Activated CD8-positive, alpha-beta memory T cell treated with anti-CD3 and anti-CD28 coated beads for 36 hours (primary cell): ENCODE results near the gene TMTC2. TPM values are rescaled to one million over a fixed set of nuclear protein-coding genes. Genes with fewer than 3 reads are reported as not detected.

Experiments
- CTCF ChIA-PET: fragments of 350-600 bp; sonication (Branson Sonifier 250); formaldehyde crosslinking; loops from one replicate; lab custom pipeline; 2021; ENCODE audit warnings: antibody characterized with exemption; lab: Charles Lee
- POLR2A ChIA-PET: fragments of 350-600 bp; sonication (Branson Sonifier 250); formaldehyde crosslinking; loops from one replicate; lab custom pipeline; 2021; ENCODE audit warnings: antibody characterized with exemption; lab: Charles Lee
- total RNA-seq, 2 experiments: library from RNA; stranded (reverse); gene quantifications; one replicate each; pipeline ENCODE4 v1.2.3, GENCODE V29; 2021

TMTC2 gene
- total RNA-seq, 2 experiments from 2014 or later = 1.9 to 2.2 TPM

DNA sequence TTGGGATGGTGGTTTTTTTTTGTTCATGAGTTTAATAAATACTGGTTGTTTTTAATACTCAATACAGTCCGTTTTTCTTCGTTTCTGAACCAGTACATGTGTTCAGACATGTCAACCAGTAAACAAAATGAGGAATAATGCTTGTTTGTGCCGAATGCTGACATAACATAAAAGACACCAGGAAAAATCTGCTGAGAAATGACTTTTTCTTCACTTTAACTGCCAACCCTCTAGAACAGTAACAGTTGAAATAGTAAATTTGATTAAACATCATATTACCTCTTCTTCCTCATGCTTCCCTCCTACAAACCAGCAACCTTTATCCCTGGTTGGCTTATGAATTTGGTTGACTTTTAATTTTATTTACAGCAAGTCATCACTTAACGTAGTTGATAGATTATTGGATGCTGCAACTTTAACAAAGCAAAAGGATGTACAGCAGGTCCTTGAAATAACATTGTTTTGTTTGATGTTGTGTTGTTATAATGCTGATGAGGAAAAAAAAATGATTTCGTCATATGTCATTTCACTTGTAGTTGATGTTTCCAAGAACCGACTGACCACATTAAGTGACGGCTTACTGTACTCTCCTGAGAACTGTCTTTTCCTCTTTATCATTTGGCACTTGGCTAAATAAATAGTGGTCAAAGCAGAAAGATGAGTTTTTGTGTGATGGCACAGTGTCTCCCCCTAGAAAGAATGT, 340.5 kb downstream of the TMTC2 start:
- ChIA-PET CTCF (no interaction called here), POLR2A (no interaction called here)

DNA sequence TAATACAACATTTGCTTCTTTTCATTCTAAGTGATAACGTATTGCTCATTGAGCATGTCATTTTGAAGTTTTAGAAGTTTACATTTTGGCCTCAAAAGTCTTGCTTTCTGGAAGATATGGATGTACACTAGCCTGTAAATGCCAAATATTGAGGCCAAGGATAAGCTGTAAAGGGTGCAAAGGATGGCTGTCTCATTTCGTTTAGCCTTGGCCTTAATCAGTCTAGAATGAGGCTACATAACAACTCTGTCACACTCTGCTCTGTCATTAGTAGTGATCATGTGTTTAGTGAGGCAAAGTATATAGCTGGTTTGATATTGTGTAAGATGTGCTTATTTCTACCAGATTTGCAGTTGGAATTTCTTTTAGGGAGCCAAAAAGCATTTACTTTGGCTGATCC, 344.5 kb downstream of the TMTC2 start:
- CTCF ChIA-PET = no interaction called here
- POLR2A ChIA-PET = no interaction called here

DNA sequence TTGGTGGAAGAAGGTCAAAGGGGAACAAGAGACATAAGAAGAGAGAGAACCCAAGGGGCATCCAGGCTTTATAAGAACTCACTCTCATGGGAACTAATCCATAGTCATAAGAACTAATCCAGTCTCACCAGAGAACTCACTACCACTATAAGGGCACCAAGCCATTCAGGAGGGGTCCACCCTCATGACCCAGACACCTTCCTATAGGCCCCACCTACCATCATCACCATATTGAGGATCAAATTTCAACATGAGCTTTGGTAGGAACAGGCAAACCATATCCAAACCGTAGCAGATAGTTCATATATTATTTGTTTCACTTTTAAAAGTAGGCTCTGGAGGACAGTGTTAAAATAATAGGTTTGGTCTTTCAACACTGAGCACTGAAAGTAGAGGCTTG, 350.1 kb downstream of the TMTC2 start:
- ChIA-PET POLR2A (no interaction called here), CTCF (no interaction called here)

DNA sequence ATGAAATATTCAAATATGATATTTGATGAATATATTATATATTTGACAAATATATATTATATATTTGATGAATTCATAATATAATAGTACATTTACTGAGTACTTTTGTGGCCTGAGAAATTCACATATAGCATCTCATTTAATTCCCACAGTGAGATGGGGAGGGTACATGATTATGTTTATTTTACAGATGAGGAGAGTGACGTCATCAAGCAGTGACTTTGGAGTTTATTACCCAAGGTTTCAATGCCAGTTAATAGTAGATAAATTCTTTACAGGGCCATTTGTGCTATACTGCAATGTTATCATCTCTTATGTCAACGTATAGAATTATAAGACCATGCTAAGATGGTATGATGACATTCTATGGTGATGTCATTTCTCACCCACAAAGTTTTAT, 352.7 kb downstream of the TMTC2 start:
- POLR2A ChIA-PET = no interaction called here
- CTCF ChIA-PET = interaction anchor here (0.6 to 0.7 kb wide), 2 partner anchors 34 to 1222 kb away, joined by 3 to 5 read pairs; no protein-coding TSS in a partner anchor

DNA sequence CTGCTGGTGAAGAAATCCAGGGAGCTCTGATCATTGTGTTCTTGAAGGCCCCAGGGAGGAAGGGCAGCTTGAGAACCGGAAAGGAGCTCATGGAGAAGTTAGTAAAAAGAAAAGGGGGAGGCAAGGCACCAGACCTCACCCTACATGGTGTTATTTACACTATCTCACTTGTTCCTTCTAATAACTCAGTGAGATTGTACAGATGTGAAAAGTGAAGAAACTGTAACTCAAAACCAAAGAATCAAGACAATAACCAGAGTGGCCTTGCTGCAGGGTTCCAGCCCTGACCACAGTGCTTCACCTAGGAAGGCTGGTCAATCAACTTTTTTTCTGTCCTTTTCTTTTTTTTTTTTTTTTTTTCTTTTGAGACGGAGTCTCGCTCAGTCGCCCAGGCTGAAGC, 353.6 kb downstream of the TMTC2 start:
- POLR2A ChIA-PET = interaction anchor here (0.7 kb wide), 1 partner anchor 88 kb away, joined by 4 read pairs; no protein-coding TSS in a partner anchor
- CTCF ChIA-PET = no interaction called here

DNA sequence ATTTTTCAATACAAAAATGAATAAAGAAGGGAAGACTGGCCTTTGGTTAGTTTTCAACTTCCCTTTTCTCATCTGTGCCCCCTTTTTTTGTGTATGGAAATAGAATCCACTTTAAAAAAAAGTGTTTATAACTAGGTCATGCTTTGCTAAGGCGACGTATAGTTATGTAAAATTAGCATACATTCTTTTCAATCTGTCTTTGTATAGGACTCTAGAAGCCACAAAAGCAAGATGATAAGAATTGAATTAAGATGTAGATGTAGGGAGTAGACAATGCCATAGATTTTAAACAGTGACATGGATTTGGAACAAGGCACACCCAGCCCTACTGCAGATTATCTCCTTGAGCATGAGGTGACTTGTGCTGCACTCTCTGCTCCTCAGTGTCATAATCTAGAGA, 354.3 kb downstream of the TMTC2 start:
- CTCF ChIA-PET = no interaction called here
- POLR2A ChIA-PET = interaction anchor here (0.7 kb wide), 1 partner anchor 88 kb away, joined by 4 read pairs; no protein-coding TSS in a partner anchor

DNA sequence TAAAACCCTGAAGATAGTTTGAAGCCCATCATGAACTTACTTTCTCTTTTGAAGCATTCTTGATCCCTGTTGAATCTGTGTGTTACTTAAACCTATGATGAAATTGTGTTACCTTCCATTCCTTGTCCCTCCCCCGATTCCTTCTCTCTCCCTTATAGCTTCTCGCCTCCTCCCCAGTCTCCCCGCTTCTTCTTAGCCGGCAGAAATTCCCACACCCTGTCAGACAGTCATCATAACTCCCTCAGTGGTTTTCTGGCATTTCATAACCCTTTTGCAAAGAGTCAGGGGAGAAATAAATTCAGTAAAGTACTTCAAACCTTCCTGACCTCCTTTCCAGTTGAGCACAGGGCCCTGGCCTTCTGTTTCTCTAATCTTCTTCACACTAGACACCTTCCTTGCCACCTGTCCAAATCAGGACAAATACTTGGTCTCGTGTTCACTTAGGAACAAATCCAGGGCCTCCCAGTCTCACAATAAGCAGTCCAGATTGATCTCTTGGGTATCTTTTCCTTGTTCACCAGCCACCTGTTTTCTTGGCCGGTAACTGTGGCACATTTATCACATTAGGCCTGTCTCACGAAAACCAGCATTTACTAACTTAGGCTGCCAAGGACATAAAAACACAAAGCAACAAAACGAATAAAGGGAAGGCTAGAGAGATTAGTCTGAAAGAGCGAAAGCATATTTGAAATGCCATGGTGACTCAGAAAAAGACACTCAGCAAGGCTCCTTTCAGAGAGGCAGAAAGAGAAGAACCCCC, 355.9 kb downstream of the TMTC2 start:
- CTCF ChIA-PET = no interaction called here
- POLR2A ChIA-PET = no interaction called here

DNA sequence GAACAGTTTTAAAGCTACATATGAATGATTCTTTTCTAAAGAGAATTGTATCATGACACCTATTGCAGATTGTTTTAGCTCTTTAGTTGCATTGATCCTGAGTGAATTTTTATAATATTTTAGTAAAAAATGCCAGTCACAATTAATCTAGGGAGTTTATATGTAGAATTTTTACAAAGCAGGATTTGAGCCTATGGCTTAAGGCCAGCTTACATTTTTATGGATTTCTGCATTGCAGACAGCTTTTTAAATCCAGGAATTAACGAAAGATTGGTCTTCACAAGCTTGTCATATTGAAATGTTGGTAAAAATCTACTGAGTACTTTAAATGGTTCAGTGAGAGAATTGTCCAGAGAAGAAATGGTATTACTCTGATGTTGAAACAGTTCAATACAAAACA, 358.0 kb downstream of the TMTC2 start:
- POLR2A ChIA-PET = no interaction called here
- CTCF ChIA-PET = no interaction called here

DNA sequence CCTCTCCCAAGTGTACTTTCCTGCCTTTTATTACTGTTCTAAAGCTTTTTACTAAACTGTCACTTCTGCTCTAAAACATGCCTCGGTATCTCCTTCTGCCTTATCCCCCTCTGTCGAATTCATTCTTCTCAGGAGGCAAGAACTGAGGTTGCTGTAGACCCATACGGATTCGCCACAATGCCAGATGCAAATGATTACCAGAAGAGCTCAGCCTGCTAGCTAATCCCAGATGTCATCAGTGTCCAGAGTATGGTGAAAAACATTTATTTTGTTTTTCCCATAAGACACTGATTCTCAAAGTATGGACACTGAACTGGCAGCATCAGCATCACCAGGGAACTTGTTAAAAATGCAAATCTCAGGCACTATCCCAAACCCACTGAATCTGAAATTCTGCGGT, 359.3 kb downstream of the TMTC2 start:
- ChIA-PET POLR2A (no interaction called here), CTCF (no interaction called here)

DNA sequence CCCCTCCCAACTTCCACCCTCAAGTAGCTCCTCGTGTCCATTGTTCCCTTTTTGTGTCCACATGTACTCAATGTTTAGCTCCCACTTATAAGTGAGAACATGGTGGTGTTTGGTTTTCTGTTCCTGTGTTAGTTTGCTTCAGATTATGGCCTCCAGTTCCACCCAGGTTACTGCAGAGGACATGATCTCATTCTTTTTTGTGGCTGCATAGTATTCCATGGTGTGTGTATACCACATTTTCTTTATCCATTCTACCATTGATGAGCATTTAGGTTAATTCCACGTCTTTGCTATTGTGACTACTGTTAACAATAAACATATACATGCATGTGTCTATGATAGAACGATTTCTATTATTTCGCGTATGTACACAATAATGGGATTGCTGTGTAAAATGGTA, 362.6 kb downstream of the TMTC2 start:
- ChIA-PET POLR2A (no interaction called here), CTCF (no interaction called here)

DNA sequence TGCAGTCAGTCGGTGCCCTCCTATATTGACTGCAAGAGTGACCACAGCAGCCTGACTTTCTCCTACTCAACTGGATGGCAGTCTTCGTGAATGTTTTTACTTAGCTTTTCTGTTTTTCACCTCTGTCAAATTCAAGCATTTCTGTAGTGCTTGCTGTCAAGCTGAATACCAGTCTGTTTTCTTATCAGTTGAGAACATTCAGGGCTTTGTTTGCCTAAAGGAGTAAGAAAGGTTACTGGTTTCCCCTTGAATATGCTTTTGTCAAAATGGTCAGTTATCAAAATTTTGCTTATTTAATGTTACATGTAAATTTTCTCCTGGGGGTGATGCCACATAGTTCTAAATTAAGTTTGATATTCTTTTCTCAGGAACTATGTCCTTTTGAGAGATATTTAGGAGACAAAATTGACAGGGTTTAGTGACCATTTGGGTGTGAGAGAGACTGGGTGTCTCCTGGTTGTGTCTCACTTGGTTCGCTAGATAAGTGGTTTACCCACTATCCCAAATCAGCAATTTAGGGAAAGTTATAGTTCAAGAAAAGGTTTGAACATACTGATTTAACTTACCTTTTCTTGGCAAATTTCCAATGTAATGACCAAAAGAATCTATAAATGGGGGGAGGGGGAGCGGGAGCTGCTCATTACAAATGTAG, 366.3 kb downstream of the TMTC2 start:
- ChIA-PET POLR2A (no interaction called here), CTCF (no interaction called here)

DNA sequence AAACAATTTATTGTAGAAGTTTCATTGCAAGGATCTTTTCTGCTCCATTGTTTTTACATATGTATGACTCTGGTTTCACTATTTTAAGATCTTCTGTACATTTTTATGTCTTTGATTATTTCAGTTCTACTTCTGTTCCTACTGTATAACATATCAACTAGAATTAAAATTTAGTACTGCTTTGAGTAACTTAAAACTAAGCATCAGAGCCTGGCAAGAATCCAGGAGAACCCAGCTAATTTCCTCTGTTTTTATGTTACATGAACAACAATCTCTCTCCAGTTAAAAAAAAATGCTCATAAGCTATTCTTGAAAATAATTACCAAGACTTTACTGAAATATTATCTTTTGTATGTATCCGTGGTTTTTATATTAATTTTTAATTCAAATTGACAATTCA, 370.7 kb downstream of the TMTC2 start:
- POLR2A ChIA-PET = no interaction called here
- CTCF ChIA-PET = no interaction called here

DNA sequence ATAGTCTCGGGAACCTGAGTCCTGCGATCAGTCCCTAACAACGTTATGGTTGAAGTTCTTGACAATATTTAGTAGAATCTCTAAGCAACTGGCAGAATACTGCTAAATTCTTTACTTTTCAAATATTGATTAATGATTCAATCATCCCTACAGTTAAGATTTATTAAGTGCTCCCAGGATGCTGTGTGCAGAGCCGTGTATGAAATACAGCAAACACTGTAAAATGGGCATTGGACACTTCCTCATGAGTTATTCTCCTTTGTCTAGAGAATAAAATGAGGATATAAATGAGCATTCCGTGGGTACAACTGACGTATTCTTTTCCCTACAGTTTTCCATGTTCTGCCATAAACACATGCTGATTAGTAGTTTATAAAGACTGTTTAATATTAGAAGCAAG, 372.4 kb downstream of the TMTC2 start:
- ChIA-PET POLR2A (no interaction called here), CTCF (no interaction called here)

DNA sequence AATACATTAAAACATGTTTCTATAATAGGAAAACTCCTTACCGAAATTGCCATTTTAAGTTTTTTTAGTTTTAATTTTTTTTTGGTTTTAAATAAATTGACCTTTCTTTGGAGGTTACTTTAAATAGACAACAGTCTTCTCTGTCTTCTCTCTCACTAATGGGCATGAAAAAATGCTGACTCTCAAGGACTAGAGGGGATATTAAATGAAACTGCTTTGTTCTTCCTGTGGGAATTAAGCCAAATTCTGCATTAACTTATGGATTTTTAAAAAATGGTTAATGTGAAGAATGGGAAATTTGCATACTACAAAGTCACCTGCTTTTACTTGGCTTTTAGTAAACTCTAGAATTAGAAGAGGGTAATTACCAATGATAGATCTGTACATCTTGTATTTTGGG, 378.9 kb downstream of the TMTC2 start:
- ChIA-PET CTCF (no interaction called here), POLR2A (no interaction called here)

DNA sequence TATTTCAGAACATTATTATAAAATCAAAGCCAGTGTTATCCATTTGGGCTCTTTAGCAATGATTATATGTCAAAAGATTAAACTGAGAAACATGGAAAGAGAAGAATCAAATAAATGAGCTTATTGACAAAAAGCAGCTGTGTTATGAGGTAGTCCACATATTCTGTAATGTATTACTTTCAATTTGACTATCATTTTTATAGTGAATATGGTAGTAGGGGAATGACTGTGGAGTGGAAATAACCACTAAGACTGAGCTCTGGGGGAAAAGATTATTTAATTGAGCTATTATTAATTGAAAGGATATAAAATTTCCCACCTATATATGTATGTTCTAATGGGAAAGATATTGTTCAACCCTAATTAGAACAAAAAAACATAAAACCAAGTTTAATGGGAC, 381.3 kb downstream of the TMTC2 start:
- CTCF ChIA-PET = no interaction called here
- POLR2A ChIA-PET = no interaction called here

DNA sequence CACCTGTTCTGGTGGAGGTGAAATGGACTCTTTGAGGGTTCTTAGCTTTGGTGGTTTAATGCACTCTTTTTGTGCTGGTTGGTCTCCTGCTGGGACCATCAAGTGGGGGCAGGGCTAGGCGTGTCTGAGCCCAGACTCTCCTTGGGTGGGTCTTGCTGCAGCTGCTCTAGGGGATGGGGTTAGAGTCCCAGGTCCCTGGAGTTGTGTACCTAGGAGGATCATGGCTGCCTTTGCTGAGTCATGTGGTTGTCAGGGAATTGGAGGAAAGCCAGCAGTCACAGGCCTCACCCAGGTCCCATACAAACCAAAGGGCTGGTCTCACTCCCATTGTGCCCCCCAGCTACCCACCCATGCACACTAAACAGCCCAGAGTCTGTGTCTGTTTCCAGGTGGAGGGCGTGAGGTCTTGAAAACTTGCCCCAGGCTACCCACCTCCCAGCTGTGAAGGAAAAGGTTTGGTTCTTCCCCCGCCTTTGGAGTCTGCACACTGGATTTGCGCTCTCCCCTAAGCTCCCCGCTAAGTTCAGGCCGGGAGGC, 387.7 kb downstream of the TMTC2 start:
- ChIA-PET CTCF (no interaction called here), POLR2A (no interaction called here)

DNA sequence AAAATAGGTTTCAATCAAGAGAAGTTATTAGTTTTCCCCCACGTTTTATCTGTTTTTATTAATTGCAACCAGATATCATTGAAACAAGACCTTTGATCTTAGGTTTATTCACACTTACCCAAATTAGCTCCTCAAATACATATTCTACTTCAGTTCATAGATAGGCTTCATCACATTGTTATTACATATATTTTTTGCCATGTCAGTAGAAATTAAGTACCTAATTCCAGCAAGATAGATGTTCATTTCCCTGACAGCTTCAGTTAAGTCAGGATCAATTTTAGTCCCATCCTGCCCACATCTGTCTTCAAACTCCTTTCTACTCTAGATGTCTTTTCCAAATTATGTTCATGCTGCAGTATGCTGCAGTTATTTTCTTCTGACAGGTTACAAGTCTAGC, 388.8 kb downstream of the TMTC2 start:
- ChIA-PET CTCF (no interaction called here), POLR2A (no interaction called here)

DNA sequence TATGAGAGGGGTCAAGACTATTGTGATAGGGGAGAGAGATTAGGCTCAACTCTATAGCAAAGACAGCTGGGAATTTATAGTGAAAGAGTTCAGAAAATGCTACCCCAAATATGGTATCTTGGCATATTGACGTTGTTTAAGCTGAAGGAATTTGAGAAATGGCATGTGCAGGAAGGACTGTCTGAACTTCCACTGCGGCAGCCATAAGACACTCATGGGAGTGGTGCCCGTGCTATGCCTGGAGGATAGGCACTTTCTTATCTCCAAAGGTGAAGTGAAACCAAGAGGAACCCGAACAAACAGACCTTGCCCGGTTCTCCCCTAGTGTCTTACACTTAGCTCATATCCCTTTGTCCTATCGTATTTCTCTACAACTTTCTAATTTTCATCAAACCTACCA, 390.3 kb downstream of the TMTC2 start:
- CTCF ChIA-PET = no interaction called here
- POLR2A ChIA-PET = no interaction called here

DNA sequence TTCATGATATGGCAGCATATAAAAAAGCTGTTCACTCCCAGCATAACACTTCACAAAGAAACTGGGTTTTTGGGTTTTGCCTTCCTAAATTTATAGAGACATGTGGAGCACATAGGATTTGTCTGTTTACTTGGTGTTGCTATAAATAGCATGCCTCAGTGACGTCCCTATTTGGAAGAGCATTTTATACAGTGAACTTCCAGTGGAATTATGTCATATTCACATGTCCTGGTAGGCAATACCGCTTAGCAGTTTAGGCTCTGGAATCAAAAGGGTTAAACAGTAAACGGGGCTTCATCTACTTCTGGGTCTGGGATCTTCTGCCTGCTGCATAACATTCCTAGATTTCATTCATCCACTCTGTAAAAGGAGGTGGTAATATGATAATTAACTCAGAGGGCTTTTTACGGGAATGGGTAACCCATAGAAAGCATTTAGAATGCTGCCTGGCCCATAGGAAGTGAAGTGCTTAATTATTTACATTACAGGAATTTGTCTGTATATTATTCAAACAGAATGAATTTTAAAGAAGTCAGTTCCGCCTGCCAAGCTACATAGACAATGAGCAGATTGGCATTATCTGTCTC, 396.1 kb downstream of the TMTC2 start:
- ChIA-PET POLR2A (no interaction called here), CTCF (no interaction called here)

DNA sequence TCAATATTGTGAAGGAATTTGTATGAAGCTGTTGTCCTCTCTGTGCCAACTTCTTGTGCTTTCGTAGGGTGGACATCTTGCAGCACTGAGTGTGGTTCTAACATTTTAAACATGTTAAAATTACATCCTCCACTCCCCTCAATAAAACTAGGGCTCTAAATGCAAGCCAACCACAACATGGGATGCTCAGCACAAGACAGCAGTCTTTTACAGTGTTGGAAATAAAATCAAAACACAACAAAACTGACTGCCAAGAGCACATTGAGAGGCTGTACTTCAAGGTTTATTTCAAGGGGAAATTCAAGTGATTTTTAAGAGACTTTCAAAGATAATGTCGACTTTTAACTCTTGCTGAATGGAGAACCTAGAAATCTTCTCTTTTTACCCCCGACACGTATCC, 396.9 kb downstream of the TMTC2 start:
- ChIA-PET POLR2A (no interaction called here), CTCF (no interaction called here)
